AG09309 (cell line): ENCODE data around the gene LMNTD1.
"Not testable (repeated sequence)": the region's sequence is repeated elsewhere in the genome, so short reads cannot be mapped to it uniquely, and the experiment has no call there.

Source experiments
- DNase-seq: peaks from one replicate; pipeline ENCODE4 v3.0.0-alpha.2; 2010; ENCODE audit warnings: low read depth
- H3K4me3 ChIP-seq: 2 replicates; pipeline ENCODE4 v1.5.1; 2011; ENCODE audit warnings: mild to moderate bottlenecking, low read depth, low read length, moderate library complexity; ENCODE audit not compliant: control insufficient read depth
- CTCF ChIP-seq: IDR thresholded peaks from 2 replicates; pipeline ENCODE4 v1.5.1; 2011; ENCODE audit warnings: mild to moderate bottlenecking, low read depth, low read length, inconsistent platforms; ENCODE audit not compliant: insufficient read depth, control insufficient read depth; ENCODE audit errors: missing control alignments

LMNTD1 gene, protein sequence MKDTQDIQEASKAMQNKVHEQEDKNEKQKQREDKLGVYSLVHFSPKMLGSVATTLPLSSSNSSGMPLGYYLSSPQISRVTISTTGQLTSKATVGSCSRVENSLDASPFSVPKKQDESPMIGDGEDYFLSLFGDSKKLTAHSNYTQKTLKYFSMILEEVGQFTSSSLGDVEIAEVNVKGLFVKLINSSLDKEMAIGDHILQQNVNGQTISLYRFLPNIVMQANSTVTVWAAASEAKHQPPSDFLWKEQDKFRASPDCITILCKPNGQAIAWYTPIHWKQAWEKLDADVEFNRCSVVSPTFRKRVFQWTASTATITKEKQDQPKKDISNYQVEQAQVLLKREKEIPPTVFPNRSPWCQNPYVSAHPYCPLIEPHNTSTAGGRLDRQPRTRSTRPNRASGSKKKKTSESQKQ

DNA sequence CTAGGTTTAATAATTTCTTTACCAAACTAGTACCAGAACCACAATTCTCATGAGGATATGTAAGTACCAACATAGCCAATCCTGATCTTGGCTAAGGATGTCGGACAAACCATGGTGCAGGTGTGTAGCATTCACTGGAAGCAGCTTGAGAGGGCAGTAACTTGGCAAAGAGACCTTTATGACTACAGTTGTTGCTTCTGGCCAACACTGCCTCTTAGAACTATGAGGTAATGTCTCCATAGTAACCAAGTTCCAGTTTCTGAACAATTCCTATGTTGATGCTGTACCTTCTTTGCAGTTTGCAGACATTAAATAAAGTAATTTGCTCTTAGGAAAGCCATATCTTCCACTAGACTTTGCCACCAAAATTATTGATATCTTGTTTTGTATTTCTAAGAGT, at the start of gene LMNTD1:
Gene LMNTD1 (minus strand): TSS at position 186 of the 400 bp plus-strand sequence. CDS start 324 bp downstream, outside the sequence.
- no peak for TF ChIP-seq CTCF
- peak; percentile 55 for DNase-seq
- no peak within 1 kb of the TSS for H3K4me3 ChIP-seq

DNA sequence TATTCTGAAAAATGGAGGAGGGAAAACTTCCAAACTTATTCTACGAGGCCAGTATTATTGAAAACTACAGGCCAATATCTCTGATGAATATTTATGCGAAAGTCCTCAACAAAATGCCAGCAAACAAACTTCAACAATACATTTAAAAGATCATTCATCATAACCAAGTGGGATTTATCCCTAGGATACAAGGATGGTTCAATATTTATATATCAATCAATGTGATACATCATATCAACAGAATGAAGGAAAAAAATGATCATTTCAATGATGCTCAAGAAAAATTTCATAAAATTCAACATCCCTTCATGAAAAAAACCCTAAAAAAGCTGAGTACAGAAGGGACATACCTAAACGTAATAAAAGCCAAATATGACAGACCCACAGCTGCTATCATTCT, 45.9 kb upstream of the LMNTD1 start:
- no peak for TF ChIP-seq CTCF
- no peak for DNase-seq
- no peak overlapping the region for H3K4me3 ChIP-seq

DNA sequence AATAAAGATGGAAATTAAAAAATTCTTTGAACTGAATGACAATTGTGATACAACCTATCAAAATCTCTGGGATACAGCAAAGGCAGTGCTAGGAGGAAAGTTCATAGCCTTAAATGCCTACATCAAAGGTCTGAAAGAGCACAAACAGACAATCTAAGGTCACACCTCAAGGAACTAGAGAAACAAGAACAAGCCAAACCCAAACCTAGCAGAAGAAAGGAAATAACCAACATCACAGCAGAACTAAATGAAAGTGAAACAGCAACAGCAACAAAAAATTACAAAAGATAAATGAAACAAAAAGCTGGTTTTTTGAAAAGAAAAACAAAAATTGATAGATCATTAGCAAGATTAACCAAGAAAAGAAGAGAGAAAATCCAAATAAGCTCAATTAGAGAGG, 42.4 kb upstream of the LMNTD1 start:
- H3K4me3 ChIP-seq, DNase-seq: not testable (repeated sequence)

DNA sequence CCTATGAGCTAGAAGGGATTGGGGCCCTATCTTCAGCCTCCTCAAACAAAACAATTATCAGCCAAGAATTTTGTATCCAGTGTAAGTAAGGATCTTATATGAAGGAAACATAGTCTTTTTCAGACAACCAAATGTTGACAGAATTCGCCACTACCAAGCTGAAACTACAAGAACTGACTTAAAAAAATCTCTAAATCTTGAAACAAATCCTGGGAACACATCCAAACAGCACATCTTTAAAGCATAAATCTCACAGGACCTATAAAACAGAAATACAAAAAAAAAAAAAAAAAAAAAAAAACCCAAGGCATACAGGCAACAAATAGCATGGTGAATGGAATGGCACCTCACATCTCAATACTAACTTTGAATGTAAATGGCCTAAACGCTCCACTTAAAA, 41.3 kb upstream of the LMNTD1 start:
- TF ChIP-seq CTCF, result no peak
- DNase-seq, result peak; percentile 28
- H3K4me3 ChIP-seq, result no peak overlapping the region

- DNase-seq, result no peak
- no peak overlapping the region for H3K4me3 ChIP-seq
- TF ChIP-seq CTCF, result no peak
Measured at GRCh38 chr12:25592725-25593495, 39.8 kb upstream of the LMNTD1 start.

- H3K4me3 ChIP-seq, result no peak overlapping the region
- no peak for DNase-seq
- no peak for TF ChIP-seq CTCF
Measured at GRCh38 chr12:25591144-25591543, 38.1 kb upstream of the LMNTD1 start.

DNA sequence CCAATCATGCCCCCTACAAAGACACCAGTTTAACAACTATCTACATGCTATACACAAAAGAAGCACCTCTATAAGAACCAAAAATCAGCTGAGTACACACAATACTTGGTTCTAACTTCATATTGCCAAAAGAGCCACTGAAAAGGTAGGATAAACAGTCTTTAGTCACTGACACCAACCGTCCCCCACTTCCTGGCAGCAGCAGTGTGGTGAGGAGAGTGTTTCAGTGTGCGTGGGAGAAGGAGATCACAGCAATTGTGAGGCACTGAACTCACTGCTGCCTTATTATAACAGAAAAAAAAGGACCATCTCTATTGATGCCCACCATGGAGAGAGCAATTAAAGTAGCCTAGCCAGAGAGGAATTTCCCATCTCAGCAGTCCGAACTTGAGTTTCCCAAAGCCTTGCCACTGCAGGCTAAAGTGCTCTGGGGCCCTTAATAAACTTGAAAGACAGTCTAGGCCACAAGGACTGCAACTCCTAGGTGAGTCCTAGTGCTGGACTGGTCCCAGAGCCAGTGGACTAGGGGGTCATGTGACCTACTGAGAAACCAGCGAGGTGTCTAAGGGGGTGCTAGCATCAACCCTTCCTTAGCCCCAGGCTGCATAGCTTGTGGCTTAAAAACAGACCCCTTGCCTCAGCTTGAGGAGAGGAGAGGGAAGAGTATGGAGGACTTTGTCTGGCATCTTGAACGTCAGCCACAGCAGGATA, 37.1 kb upstream of the LMNTD1 start:
- H3K4me3 ChIP-seq, result no peak overlapping the region
- no peak for TF ChIP-seq CTCF
- DNase-seq, result no peak
